NT2/D1 (cell line): ENCODE measurements around the gene KRT80.

Source experiments
- DNase-seq: peaks from one replicate; pipeline ENCODE4 v3.0.0-alpha.2; 2011; ENCODE audit warnings: low read depth, low spot score
- H3K27me3 ChIP-seq: 2 replicates; pipeline ENCODE4 v1.6.0; 2011; ENCODE audit warnings: mild to moderate bottlenecking; ENCODE audit not compliant: insufficient read length, insufficient read depth
- H3K36me3 ChIP-seq: 2 replicates; pipeline ENCODE4 v1.6.1; 2011; ENCODE audit warnings: mild to moderate bottlenecking, low read length, mixed read lengths; ENCODE audit not compliant: insufficient read depth, insufficient read length
- H3K4me1 ChIP-seq: 2 replicates; pipeline ENCODE4 v1.5.1; 2011; ENCODE audit not compliant: insufficient read depth, insufficient read length
- H3K4me3 ChIP-seq: 2 replicates; pipeline ENCODE4 v1.5.1; 2011; ENCODE audit warnings: low read depth; ENCODE audit not compliant: insufficient read length
- H3K9ac ChIP-seq: 2 replicates; pipeline ENCODE4 v1.6.0; 2011; ENCODE audit warnings: low read depth; ENCODE audit not compliant: insufficient read length
- H3K9me3 ChIP-seq: 2 replicates; pipeline ENCODE4 v1.5.1; 2011; ENCODE audit warnings: mild to moderate bottlenecking, low read length; ENCODE audit not compliant: insufficient read depth
- SUZ12 ChIP-seq: IDR thresholded peaks from 2 replicates; pipeline ENCODE4 v1.6.1; 2011; ENCODE audit not compliant: insufficient read length, insufficient read depth; ENCODE audit errors: extremely low read depth
- YY1 ChIP-seq: IDR thresholded peaks from 2 replicates; pipeline ENCODE4 v1.6.1; 2011; ENCODE audit not compliant: insufficient read length, insufficient read depth
- ZNF274 ChIP-seq: IDR thresholded peaks from 2 replicates; pipeline ENCODE4 v1.6.1; 2011; ENCODE audit warnings: mild to moderate bottlenecking, low read depth, low read length

The KRT80 gene

DNA sequence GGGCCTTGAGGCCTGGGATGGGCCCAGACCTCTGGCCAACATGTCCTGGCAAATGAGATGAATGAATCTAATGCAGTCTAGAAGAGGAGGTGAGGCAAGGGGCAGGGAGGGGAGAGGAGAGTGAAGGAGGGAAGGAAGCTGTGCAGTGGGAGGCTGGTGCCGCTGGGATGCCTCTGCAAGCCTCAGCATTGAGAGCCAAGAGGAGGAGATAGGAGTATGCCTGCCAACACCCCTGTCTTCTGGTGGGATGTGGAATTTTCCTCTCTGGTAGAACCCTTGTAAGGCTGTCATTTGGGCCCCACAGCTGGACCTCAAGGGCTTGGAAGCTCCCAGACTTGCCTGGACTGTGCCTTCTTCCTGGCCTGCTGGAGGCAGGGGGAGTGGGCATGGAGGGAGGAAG, 21.9 kb downstream of the KRT80 start:
- Histone ChIP-seq H3K27me3 (no peaks in the 10 kb centered on the region), H3K4me1 (peaks cover 28% of the 10 kb centered on the region), H3K9ac (no peak overlapping the region), H3K4me3 (no peak overlapping the region), H3K36me3 (no peaks in the 10 kb centered on the region), H3K9me3 (no peaks in the 10 kb centered on the region)
- DNase-seq: no peak
- TF ChIP-seq SUZ12 (no peak), ZNF274 (no peak), YY1 (no peak)

GRCh38 chr12:52168019-52168717, 23.6 kb downstream of the KRT80 start:
- no peak for DNase-seq

DNA sequence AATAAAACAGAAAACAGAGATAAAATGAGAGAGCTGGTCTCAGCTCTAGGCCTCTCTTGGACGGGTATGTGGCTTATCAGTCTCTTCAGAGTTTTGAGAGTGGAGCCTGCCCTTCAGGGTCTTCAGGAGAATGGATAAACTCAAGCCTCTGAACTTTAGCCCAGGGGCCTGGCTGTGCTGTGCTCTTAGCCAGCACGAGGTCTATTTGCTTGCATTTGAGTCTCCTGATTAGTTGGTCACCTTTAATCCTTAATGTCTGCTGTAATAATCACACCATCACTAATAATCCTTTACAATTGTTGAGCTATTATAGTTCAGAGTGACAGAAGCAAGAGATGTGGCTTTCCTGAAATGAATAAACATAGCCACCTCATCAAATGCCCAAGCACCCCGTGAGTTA, 24.3 kb downstream of the KRT80 start:
- Histone ChIP-seq H3K4me3 (no peak overlapping the region), H3K4me1 (peaks cover 23% of the 10 kb centered on the region), H3K9ac (no peak overlapping the region), H3K9me3 (no peaks in the 10 kb centered on the region), H3K36me3 (no peaks in the 10 kb centered on the region), H3K27me3 (no peaks in the 10 kb centered on the region)
- no peak for TF ChIP-seq SUZ12
- no peak for TF ChIP-seq YY1
- DNase-seq: no peak

More at GRCh38 chr12:52168019-52168717, 23.6 kb downstream of the KRT80 start:
- no peak overlapping the region for H3K9ac ChIP-seq
- no peaks in the 10 kb centered on the region for H3K27me3 ChIP-seq
- H3K4me1 ChIP-seq: peaks cover 23% of the 10 kb centered on the region
- no peak overlapping the region for H3K4me3 ChIP-seq
- H3K36me3 ChIP-seq: no peaks in the 10 kb centered on the region
- H3K9me3 ChIP-seq: no peaks in the 10 kb centered on the region
- TF ChIP-seq SUZ12 (no peak), YY1 (no peak), ZNF274 (no peak)

DNA sequence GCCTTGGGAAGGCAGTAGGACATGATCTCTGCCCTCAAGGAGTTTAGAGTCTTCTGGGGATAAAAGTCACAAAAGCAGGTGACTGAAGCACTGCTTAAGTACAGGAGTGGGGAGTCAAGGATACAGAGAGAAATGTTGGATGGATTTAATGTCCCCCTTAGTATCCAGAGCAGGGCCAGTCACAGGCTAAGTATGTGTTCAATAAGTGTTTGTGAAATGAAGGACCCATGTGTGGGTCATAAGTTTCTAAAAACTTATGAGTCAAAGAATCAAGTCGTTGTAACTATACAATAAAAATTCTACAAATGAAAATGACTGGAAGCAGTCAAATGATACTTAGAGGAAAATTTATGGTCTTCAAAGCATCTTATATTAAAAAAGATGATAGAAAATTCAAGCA, 25.1 kb downstream of the KRT80 start:
- Histone ChIP-seq H3K9ac (no peak overlapping the region), H3K27me3 (no peaks in the 10 kb centered on the region), H3K4me1 (peaks cover 18% of the 10 kb centered on the region)

GRCh38 chr12:52165096-52165855, 26.5 kb downstream of the KRT80 start:
- Histone ChIP-seq H3K27me3 (no peaks in the 10 kb centered on the region), H3K4me3 (no peak overlapping the region), H3K36me3 (no peaks in the 10 kb centered on the region), H3K9ac (peak overlapping the region; percentile 39), H3K9me3 (no peaks in the 10 kb centered on the region), H3K4me1 (peaks cover 16% of the 10 kb centered on the region)
- TF ChIP-seq ZNF274 (no peak), SUZ12 (no peak), YY1 (no peak)
- DNase-seq: no peak

More for the DNA sequence above, 25.1 kb downstream of the KRT80 start:
- Histone ChIP-seq H3K9me3 (no peaks in the 10 kb centered on the region), H3K4me3 (no peak overlapping the region), H3K36me3 (no peaks in the 10 kb centered on the region)
- no peak for TF ChIP-seq SUZ12
- no peak for TF ChIP-seq ZNF274
- TF ChIP-seq YY1: no peak
- no peak for DNase-seq

GRCh38 chr12:52164624-52165023, 27.2 kb downstream of the KRT80 start:
- no peak for DNase-seq
- H3K4me1 ChIP-seq: peaks cover 16% of the 10 kb centered on the region
- TF ChIP-seq ZNF274: no peak
- TF ChIP-seq SUZ12: no peak
- TF ChIP-seq YY1: no peak
- H3K9me3 ChIP-seq: no peaks in the 10 kb centered on the region
- no peak overlapping the region for H3K9ac ChIP-seq
- H3K36me3 ChIP-seq: no peaks in the 10 kb centered on the region
- H3K27me3 ChIP-seq: no peaks in the 10 kb centered on the region
- no peak overlapping the region for H3K4me3 ChIP-seq

DNA sequence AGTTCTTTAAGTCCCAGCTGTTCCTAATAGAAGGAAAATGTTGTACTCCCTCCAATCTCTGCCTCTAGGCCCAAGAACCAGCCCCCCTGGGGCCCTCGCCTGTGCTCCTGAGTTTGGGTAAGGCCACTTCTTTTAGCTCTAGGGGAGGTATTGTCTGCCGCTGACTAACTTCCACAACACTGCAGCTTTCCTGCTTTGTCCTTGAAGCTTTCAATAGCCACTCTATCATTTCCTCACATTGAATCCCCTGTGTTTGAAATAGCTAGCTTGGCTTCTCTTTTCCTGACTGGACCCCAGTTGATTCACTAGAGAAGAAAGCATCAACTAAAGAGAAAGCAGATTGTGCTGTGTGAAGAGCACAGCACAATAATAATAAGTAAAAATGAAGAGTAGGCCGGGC, 28.8 kb downstream of the KRT80 start:
- Histone ChIP-seq H3K4me1 (peaks cover 14% of the 10 kb centered on the region), H3K27me3 (no peaks in the 10 kb centered on the region), H3K9me3 (no peaks in the 10 kb centered on the region), H3K36me3 (no peaks in the 10 kb centered on the region), H3K4me3 (no peak overlapping the region), H3K9ac (no peak overlapping the region)
- no peak for DNase-seq
- TF ChIP-seq ZNF274: no peak
- no peak for TF ChIP-seq SUZ12
- TF ChIP-seq YY1: no peak
